HG02798 (cell line): ENCODE measurements around the gene PPM1H.

ENCODE experiments used
- ATAC-seq: cut with Tn5 transposase; IDR thresholded peaks from one replicate; pipeline ENCODE4 v1.9.1; 2021; ENCODE audit warnings: mild to moderate bottlenecking; ENCODE audit not compliant: unreplicated experiment, poor library complexity

Gene PPM1H

GRCh38 chr12:62720025-62720424 lies 214.9 kb downstream of the PPM1H start:
- no peak for ATAC-seq

GRCh38 chr12:62718762-62719426 lies 216.1 kb downstream of the PPM1H start:
- no peak for ATAC-seq

- no peak for ATAC-seq
Measured at GRCh38 chr12:62717643-62718042, 217.3 kb downstream of the PPM1H start.

GRCh38 chr12:62716866-62717525 lies 218.0 kb downstream of the PPM1H start:
- no peak for ATAC-seq

GRCh38 chr12:62716037-62716436 lies 218.9 kb downstream of the PPM1H start:
- no peak for ATAC-seq

- ATAC-seq = no peak
Measured at GRCh38 chr12:62714774-62715721, 219.9 kb downstream of the PPM1H start.

- no peak for ATAC-seq
Measured at GRCh38 chr12:62714181-62714773, 220.7 kb downstream of the PPM1H start.

GRCh38 chr12:62713723-62714122 lies 221.2 kb downstream of the PPM1H start:
- ATAC-seq = no peak

GRCh38 chr12:62712681-62713573 lies 222.0 kb downstream of the PPM1H start:
- no peak for ATAC-seq

- ATAC-seq = no peak
Measured at GRCh38 chr12:62711631-62712241, 223.2 kb downstream of the PPM1H start.

- ATAC-seq = no peak
Measured at GRCh38 chr12:62709311-62709710, 225.6 kb downstream of the PPM1H start.

GRCh38 chr12:62707939-62708338 lies 227.0 kb downstream of the PPM1H start:
- ATAC-seq = no peak

- no peak for ATAC-seq
Measured at GRCh38 chr12:62705846-62706245, 229.1 kb downstream of the PPM1H start.

- no peak for ATAC-seq
Measured at GRCh38 chr12:62703011-62703380, 232.0 kb downstream of the PPM1H start.

- no peak for ATAC-seq
Measured at GRCh38 chr12:62701492-62701891, 233.5 kb downstream of the PPM1H start.

- ATAC-seq = no peak
Measured at GRCh38 chr12:62700091-62700880, 234.7 kb downstream of the PPM1H start.

GRCh38 chr12:62698701-62699101 lies 236.2 kb downstream of the PPM1H start:
- no peak for ATAC-seq

GRCh38 chr12:62697893-62698292 lies 237.1 kb downstream of the PPM1H start:
- no peak for ATAC-seq

- no peak for ATAC-seq
Measured at GRCh38 chr12:62695696-62696095, 239.3 kb downstream of the PPM1H start.
